Stimulated activated CD4-positive, alpha-beta T cell treated with anti-CD3 and anti-CD28 coated beads, TNF-alpha, amount 100 ng/mL, for 48 hours (primary cell): ENCODE data around the gene VPS52.
"Not testable (repeated sequence)": the region's sequence is repeated elsewhere in the genome, so short reads cannot be mapped to it uniquely, and the experiment has no call there.

Source experiments
- DNase-seq, 3 donors: peaks; one replicate each; pipeline ENCODE4 v3.0.0-alpha.2; 2020; ENCODE audit warnings: low read depth in 3 of 3

VPS52 gene

GRCh38 chr6:33305052-33305451 is 33.4 kb upstream of the VPS52 start:
- DNase-seq, result no peak

DNA sequence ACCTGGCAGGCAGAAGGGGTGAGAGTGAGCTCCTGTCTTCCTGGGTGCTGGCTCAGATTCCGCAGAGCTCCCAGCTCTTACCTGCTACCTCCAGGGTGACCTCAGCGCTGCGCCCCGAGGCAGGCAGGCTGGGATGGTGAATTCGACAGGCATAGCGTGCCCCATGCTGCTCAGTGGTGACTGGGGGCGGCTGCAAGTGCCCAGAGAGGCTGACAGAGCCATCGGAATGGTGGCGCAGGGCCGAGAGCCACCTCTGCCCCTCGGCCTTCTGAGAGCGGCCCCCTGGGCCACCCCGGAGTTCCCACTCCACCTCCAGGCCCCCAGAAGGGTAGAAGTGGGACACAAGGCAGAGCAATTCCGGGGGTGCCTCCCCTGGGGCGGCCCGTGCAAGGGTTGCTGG is 32.5 kb upstream of the VPS52 start:
- DNase-seq, result no peak

- no peak for DNase-seq
Observed at GRCh38 chr6:33301877-33302276, 30.2 kb upstream of the VPS52 start.

- DNase-seq, result peak; percentile 88 to 91 (median 90)
Observed at GRCh38 chr6:33299237-33299944, 27.7 kb upstream of the VPS52 start.

DNA sequence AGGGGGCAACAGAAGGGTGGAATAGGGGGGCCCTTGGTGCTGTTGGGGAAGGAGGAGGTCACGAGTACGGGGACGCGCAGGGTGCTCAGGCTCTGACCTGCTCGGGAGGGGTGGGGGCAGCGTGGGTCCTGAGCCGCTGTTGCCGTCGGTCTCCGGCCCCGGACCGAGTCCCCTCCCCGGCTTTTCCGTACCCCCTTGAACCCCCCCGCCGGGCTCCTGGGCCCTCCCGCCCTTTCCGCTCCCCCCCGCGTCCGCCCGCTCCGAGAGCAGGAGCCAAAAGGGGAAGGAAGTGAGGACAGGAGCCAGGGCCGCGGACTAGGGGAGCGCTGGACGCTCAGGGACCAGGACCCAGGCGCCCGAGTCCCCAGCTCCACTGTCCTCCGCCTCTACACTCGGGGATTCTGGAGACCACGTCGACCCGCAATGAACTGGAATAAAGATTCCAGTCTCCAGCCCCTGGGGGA is 27.1 kb upstream of the VPS52 start, which contains the start of gene RGL2:
Gene RGL2, minus strand, starts transcription at position 170 of the 464 bp plus-strand sequence. CDS start 332 bp downstream, outside the sequence.
- DNase-seq, result peak in 1 of 3 donors; percentile 47

- peak in 1 of 3 donors; percentile 48 for DNase-seq
Observed at GRCh38 chr6:33297956-33298772, 26.5 kb upstream of the VPS52 start.

- no peak for DNase-seq
Observed at GRCh38 chr6:33297406-33297955, 25.8 kb upstream of the VPS52 start.

DNA sequence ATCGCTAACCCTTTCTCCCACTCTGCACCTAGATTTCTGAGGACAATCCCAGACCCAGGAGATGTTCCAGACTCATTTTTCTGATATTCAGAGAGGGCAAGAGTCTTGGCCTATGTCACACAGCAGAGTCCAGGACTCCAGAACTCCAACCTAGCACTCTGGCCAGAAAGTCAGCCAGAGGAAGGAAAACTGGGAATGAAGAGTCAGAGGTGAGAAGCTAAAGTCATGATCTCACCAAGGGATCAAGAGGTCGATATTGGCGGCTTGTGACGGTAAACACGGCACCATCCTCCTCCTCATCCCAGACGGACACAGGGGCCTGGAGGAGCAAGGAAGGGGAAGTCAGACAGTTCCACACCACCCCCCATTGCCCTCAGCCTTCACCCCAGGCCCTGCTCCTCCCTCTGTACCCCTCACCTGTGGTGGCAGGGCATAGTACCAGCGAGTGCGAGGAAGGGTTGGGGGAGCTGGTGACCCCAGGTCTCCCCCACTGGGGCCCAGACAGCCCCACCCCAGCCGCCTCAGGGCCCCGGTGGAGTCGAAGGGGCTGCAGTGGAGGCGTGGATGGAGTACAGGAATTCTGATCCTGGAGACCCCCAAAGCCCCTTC is 25.2 kb upstream of the VPS52 start:
- DNase-seq, result no peak

GRCh38 chr6:33295621-33296369 is 24.1 kb upstream of the VPS52 start:
- no peak for DNase-seq

GRCh38 chr6:33294086-33294823 is 22.6 kb upstream of the VPS52 start:
- DNase-seq, result no peak

DNA sequence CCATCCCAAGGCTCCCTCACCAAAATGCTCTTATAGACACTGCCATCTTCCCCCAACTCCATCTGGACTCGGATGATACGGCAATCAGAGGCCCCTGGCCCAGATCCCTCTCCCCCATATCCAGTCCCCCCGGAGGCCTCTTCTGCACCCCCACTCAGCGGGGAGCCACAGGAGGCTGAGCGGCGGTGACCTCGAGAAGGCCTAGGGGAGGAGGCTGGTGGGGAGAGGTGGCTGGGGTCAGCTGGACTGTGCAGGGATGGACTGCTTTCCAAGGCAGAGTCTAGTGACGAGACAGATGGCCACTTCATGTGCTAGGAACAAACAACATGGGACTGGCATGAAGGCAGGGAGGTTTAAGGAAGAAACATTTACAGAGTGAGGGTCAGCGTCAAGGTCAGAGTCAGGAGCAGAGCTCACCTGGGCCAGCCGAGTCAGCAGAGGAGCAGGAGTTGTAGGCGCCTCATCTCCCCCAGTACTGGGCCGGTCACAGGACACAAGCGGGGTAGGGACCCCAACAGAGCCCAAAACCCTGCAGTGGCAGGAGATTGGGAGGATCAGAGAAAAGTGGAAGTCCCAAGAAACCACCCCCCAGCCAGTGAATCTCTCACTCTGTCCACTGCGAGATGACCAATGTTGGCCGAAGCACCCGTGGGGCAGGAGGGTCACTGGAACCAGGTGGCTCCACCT is 21.5 kb upstream of the VPS52 start:
- DNase-seq, result no peak

GRCh38 chr6:33290459-33290858 is 18.8 kb upstream of the VPS52 start:
- no peak for DNase-seq

- no peak for DNase-seq
Observed at GRCh38 chr6:33289784-33290315, 18.2 kb upstream of the VPS52 start.

DNA sequence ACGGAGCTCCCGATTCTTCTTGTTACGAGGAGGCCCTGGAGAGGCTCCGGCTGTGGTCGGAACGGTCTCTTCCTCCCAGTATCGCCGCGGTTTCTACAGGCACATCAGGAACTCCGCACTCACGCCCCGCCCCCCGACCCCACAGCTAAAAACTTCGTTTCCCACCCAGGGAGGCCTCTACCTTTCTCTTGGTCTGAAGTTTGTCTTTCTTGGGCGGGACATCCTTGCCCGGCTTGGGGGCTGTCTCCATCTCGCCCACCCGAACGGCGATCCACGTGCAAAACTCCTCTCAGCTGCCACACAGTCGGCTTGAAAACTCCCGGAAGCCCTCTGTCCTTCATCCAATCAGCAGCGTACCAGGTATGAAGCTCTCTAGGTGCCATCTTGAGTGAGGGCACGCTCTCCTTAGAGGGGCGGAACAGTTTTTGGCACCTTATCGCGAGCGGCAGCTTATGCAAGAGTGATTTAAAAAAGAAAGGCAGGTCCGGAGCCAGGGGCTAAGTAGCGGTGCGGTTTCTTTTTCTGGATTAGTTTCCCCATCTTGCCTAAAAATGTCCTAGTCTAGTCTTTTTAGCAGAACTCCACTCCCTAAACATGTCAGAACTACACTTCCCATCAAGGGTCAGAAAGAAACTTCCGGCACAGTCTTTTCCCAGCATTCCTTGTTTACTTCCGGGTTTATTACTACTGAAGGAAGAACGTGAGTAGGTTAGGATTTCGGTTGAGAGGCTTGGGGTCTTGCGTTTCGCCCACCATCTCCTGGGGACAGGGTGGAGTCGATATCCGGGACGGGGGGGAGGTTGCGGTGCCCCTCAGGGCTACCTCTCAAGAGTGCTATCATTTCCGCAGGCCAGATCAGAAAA is 17.5 kb upstream of the VPS52 start, which contains the start of the genes PFDN6 and WDR46:
Gene PFDN6, plus strand, starts transcription at position 681 of the 863 bp plus-strand sequence. CDS start 256 bp downstream, outside the sequence.
Gene WDR46, minus strand, starts transcription at position 319 of the 863 bp plus-strand sequence. Its CDS starts 69 bp downstream, at position 250.
- DNase-seq, result peak in 2 of 3 donors; percentile 67 to 70

DNA sequence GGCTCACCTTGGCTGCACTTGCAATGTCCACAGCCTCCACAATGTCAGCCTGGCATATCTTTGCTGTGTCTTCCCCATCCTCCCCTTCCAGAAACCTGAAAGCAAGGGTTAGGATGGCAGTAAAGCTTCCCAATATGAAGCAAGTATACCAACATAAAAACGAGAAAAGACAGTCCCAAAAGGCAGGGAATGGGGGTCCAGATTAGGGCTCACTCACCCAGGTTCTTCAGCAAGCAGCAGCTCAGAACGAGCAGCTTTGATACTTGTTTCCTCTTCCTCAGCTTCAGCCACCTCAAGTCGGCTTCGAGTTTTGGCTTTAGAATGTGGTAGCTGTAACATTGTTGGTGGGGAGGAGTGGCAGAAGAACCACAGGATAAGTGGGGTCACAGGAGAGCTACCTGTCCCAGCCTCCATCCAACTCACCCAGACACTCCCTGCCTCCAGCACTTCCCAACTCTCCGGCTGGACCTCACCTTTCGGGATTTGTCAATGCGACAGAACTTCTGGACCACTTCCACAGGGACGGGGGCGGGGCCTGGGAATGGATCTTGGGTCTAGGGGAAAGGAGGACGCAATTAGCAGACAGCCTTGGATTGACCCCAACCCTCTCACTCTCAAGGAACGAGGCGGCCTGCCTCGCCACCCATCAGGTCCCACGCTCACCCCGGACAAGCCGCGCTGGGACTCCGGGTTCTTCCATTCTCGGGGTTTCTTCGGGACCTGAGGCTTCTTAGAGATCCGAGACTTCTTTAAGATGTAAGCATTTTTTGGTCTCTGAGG is 16.7 kb upstream of the VPS52 start:
- no peak for DNase-seq

DNA sequence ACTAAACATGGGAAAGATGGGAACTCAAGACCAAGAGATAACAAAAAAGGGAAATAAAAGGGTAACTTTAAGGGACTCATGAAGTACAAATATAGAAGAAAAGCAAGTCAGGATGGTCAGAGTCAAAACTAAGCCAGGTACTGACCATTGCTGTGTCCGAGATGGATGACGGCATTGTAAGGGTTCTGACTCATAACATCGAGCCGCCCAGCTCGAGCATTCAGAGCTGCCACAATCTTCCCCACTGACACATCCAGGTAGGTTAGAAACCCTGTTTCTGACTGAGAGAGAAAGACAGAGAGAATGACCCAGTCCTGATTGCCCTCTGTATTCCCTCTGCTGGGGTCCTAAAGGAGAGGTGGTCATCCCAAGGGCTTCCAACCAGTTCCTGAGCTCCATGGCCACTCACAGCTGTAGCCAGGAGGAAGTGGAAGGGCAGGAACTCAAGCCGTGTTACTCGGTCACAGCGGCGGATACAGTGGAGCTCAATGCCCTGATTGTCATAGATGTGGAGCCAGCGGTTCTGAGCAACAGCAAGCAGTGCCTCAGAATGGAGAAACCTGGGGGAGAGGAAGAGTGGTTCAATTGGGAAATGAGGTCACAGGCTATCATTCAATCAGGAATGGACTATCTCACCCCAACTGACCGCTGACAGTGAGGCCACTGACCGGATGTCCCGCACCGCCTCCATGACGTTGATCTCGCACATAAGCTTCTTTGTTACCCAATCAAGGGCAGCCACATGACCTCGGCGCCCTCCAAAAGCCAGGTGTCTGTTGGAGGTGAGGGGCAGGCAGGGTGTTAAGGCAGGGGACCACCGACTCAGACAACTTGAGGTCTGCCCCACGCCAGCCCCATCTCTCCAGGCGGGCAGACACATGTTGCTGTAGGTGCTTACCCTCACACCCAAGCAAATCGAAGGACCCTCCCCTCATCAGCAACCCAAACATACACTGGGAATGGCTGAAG is 15.6 kb upstream of the VPS52 start:
- DNase-seq, result no peak

GRCh38 chr6:33285214-33285613 is 13.5 kb upstream of the VPS52 start:
- not testable (repeated sequence) for DNase-seq
